Activated CD4-positive, alpha-beta T cell treated with anti-CD3 and anti-CD28 coated beads for 36 hours (primary cell): ENCODE measurements around the gene LENG9. TPM values are rescaled to one million over a fixed set of nuclear protein-coding genes. Genes with fewer than 3 reads are reported as not detected.
A peak's percentile ranks its signal among the peaks of the same experiment; 100 is the strongest.
"Not testable (repeated sequence)": the region's sequence is repeated elsewhere in the genome, so short reads cannot be mapped to it uniquely, and the experiment has no call there.

Experiments
- ATAC-seq: fragments of 200-7000 bp; cut with Tn5 transposase; one replicate; pipeline ENCODE4 v1.10.0; 2021; ENCODE audit warnings: mild to moderate bottlenecking, moderate library complexity
- CTCF ChIA-PET: fragments of 350-600 bp; sonication (Branson Sonifier 250); formaldehyde crosslinking; loops from one replicate; lab custom pipeline; 2021; ENCODE audit warnings: antibody characterized with exemption; lab: Charles Lee
- POLR2A ChIA-PET: fragments of 350-600 bp; sonication (Branson Sonifier 250); formaldehyde crosslinking; loops from one replicate; lab custom pipeline; 2021; ENCODE audit warnings: antibody characterized with exemption, inconsistent platforms; lab: Charles Lee
- DNase-seq: peaks from one replicate; pipeline ENCODE4 v3.0.0-alpha.2; 2020
- H3K27ac Mint-ChIP-seq: one replicate; pipeline ENCODE4 v1.8.0; 2021; ENCODE audit warnings: mixed read lengths
- H3K27me3 Mint-ChIP-seq: one replicate; pipeline ENCODE4 v1.8.0; 2021; ENCODE audit warnings: mixed read lengths
- H3K36me3 Mint-ChIP-seq: one replicate; pipeline ENCODE4 v1.8.0; 2021; ENCODE audit warnings: low read depth, mixed read lengths
- H3K4me1 Mint-ChIP-seq: one replicate; pipeline ENCODE4 v1.8.0; 2021; ENCODE audit warnings: mixed read lengths
- H3K4me3 Mint-ChIP-seq: one replicate; pipeline ENCODE4 v1.8.0; 2021; ENCODE audit warnings: mild to moderate bottlenecking, moderate library complexity, mixed read lengths
- H3K9me3 Mint-ChIP-seq: one replicate; pipeline ENCODE4 v1.8.0; 2021; ENCODE audit warnings: low read depth, mixed read lengths
- intact Hi-C, 2 experiments: fragments of 100-400 bp; cut with DNase I in 1 of 2; cut with micrococcal nuclease in 1 of 2; formaldehyde crosslinking; loops; one replicate each; pipeline versions ENCODE4 v1.14.2 to v1.15.1; 2022 to 2024; cut with DNase I, micrococcal nuclease
- total RNA-seq, 2 experiments: library from RNA; stranded (reverse); gene quantifications; one replicate each; pipeline ENCODE4 v1.2.3, GENCODE V29; 2021

The LENG9 gene
- total RNA-seq, 2 experiments from 2014 or later: 5.0 to 5.1 TPM

DNA sequence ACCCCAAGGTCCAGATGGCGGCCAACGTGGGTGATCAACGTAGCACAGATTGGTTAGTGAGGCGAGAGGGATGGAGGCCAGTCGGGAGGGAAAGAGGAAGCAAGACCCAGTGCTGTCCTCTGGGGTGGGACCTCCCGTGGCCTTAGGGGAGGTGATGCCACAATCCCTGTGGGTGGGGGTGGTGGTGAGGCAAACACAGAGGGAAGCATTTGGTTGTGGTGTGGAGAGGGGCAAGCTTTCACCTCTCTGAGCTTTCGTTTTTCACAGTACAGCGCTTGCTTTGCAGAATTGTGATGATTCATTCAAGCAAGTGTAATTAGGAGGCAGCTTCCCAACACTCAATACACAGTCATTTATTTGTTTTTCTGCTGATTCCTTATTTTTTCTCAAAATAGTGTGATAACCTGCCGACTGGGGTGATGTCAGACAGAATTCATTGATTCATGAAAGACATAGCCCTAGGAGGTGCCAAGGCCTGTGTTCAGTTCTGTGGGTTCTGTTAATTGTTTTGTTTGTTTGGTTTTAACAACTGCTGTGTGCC lies 12.2 kb downstream of the LENG9 start:
- DNase-seq (no peak), ATAC-seq (no peak)
- H3K27me3 Mint-ChIP-seq: no peaks in the 10 kb centered on the region
- peaks cover 58% of the 10 kb centered on the region for H3K36me3 Mint-ChIP-seq
- H3K27ac Mint-ChIP-seq: peak overlapping the region; percentile 96
- POLR2A ChIA-PET: interaction anchor here (0.7 kb wide), 1 partner anchor 10 kb away, joined by 3 read pairs; no protein-coding TSS in a partner anchor
- intact Hi-C loops: no loop called here
- H3K4me3 Mint-ChIP-seq: peak overlapping the region; percentile 98
- CTCF ChIA-PET: interaction anchor here (0.9 kb wide), 1 partner anchor 10 kb away, joined by 3 read pairs; no protein-coding TSS in a partner anchor
- no peaks in the 10 kb centered on the region for H3K9me3 Mint-ChIP-seq
- peaks cover 36% of the 10 kb centered on the region for H3K4me1 Mint-ChIP-seq

DNA sequence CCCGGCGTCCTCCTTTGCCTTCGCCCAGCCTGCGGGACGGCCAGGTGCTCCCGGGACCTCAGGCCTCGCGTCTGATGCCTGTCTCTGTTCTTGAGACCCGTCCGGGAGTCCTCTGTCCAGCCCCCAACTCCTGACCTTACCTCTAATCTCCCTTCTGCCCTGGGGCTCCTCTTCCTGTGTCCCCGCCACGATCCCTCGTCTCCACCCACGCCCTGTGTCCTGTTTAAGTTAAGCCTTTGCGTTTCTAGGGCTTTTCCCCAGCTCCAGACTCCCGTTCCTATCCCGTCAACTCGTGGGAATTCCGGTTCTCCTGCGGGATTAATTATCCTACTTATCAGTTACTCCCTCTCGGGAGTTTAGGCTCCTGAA lies 13.9 kb downstream of the LENG9 start:
- Mint-ChIP-seq H3K36me3 (peaks cover 54% of the 10 kb centered on the region), H3K27ac (peak overlapping the region; percentile 96), H3K27me3 (no peaks in the 10 kb centered on the region), H3K4me1 (peaks cover 36% of the 10 kb centered on the region), H3K9me3 (no peaks in the 10 kb centered on the region), H3K4me3 (peak overlapping the region; percentile 98)
- ATAC-seq: no peak
- DNase-seq: no peak
- intact Hi-C loops: loop anchor here (1.0 to 5.0 kb wide), 13 partner anchors 14 to 1863 kb away; partner anchors contain the start of genes CNOT3 (in 2 of the 2), ISOC2 (in 1 of the 2), KMT5C (in 1 of the 2) and LENG9 (in 1 of the 2)
- ChIA-PET CTCF (no interaction called here), POLR2A (interaction anchor here (1.4 to 2.1 kb wide), 2 partner anchors 10 to 12 kb away, joined by 7 to 14 read pairs; no protein-coding TSS in a partner anchor)

DNA sequence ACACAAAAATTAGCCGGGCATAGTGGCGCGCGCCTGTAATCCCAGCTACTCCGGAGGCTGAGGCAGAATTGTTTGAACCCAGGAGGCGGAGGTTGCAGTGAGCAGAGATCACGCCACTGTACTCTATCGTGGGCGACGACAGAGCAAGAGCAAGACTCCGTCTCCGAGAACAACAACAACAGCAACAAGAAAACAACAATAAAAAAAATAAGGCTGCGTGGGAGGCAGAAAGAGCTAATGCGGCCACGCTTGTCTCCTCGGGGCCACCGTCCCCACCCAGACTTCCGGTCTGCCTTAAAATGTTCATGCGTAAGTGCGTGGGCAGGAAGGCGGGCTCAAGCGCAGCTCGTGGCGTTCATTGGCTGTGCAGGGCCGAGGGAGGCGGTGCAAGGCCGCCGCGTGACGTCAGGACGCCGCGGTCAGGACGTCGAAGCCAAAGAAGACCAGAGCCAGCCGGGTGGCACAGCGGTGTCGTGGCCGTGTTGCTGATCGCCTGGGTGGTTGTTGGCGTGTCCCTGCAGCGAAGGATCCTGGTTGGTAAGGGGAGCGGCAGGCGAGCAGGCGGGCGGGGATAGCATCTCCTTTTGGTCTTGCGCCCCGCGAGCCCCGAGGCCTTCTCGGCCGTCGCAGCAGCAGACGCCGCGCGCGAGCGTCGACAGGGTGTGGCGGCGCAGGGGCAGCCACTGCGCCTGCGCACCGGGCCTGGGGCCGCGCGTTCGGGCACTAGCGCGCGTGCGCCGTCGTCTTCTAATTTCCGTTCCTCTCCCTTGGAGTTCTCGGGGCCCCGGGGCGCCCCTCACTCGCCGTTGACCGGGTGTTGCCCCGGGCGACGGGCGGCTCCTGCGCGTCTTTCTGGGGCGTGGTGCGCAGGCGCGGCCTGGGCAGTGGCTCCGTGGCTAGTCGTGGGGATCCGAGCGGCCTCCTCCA lies 14.5 kb downstream of the LENG9 start, which contains the start of gene LENG8:
Gene LENG8, plus strand, starts transcription at position 426 of the 927 bp plus-strand sequence. CDS start 2,146 bp downstream, outside the sequence.
- POLR2A ChIA-PET: interaction anchor here (0.6 to 2.1 kb wide), 11 partner anchors 11 to 1551 kb away, joined by 3 to 18 read pairs (median 4); partner anchors contain the start of gene LENG9
- H3K36me3 Mint-ChIP-seq: peaks cover 53% of the 10 kb centered on the region
- no peaks in the 10 kb centered on the region for H3K9me3 Mint-ChIP-seq

DNA sequence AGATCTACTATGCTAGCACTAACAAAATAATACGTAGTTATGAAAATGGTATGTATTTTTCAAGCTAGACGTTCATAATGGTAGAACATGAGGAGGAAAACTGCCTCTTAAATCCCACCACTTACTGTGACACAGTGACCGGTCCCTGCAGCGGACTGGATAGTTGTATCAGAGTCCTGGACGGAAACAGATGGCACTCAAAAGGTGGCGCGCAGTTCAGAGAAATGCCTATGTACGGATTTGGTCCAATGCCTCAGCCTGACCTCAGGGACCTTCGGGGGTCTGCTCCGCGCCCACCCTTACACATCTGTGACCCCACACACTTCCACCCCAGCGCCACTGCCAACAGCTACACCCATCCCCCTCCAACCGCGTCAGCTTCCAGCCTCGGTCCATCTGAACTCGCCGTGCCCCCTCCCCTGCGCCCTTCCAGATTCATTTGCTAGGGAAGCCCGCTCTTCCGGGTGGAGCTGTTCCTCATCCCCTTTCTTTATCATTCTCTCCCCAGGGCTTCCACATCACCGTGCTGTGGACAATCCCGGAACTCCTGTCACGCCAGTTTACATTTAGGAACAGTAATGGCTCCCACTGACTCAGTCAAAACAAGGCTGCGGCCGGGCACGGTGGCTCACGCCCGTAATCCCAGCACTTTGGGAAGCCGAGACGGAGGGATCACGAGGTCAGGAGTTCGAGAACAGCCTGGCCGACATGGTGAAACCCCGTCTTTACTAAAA lies 15.4 kb downstream of the LENG9 start:
- CTCF ChIA-PET: interaction anchor here (0.6 to 2.0 kb wide), 11 partner anchors 9 to 1028 kb away, joined by 3 to 10 read pairs (median 3); partner anchors contain the start of genes LENG9 and ZNF628
- intact Hi-C loops: loop anchor here in 1 of 2 experiments (2.0 to 5.0 kb wide), 3 partner anchors 247 to 1864 kb away; partner anchors contain the start of genes KMT5C, RPS9 and ZSCAN5A
- H3K9me3 Mint-ChIP-seq: no peaks in the 10 kb centered on the region

More for the DNA sequence above, 14.5 kb downstream of the LENG9 start, which contains the start of gene LENG8:
- DNase-seq (peak; percentile 98), ATAC-seq (peak; percentile 92)
- Mint-ChIP-seq H3K27ac (peak within 1 kb of the TSS; percentile 98), H3K27me3 (no peaks in the 10 kb centered on the region), H3K4me3 (peak within 1 kb of the TSS; percentile 98), H3K4me1 (peaks cover 36% of the 10 kb centered on the region)
- CTCF ChIA-PET: interaction anchor here (0.6 to 2.0 kb wide), 9 partner anchors 10 to 1028 kb away, joined by 3 to 10 read pairs (median 3); partner anchors contain the start of genes LENG9 and ZNF628
- intact Hi-C loops: loop anchor here (1.0 to 5.0 kb wide), 13 partner anchors 14 to 1863 kb away; partner anchors contain the start of genes CNOT3 (in 2 of the 2), ISOC2 (in 1 of the 2), KMT5C (in 1 of the 2) and LENG9 (in 1 of the 2)

DNA sequence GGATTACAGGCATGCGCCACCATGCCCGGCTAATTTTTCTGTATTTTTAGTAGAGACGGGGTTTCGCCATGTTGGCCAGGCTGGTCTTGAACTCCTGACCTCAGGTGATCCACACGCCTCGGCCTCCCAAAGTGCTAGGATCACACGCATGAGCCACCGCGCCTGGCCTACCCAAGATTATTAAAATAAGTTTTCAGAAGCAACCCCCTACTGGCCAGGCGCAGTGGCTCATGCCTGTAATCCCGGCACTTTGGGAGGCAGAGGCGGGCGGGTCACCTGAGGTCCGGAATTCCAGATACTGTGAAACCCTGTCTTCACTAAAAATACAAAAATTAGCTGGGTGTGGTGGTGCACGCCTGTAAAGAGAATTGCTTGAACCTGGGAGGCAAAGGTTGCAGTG lies 17.2 kb downstream of the LENG9 start:
- Mint-ChIP-seq H3K36me3 (peaks cover 39% of the 10 kb centered on the region), H3K4me1 (peaks cover 27% of the 10 kb centered on the region)
- intact Hi-C loops: loop anchor here in 1 of 2 experiments (5.0 kb wide), 1 partner anchor 1866 kb away; the partner anchor contains the start of gene ZSCAN5A
- H3K4me3 Mint-ChIP-seq, H3K27ac Mint-ChIP-seq, POLR2A ChIA-PET, ATAC-seq, H3K9me3 Mint-ChIP-seq, DNase-seq, H3K27me3 Mint-ChIP-seq: not testable (repeated sequence)
- CTCF ChIA-PET: interaction anchor here (1.2 kb wide), 1 partner anchor 55 kb away, joined by 3 read pairs; no protein-coding TSS in a partner anchor

More for the DNA sequence above, 15.4 kb downstream of the LENG9 start:
- peak; percentile 37 for ATAC-seq
- H3K27ac Mint-ChIP-seq: peak overlapping the region; percentile 98
- H3K27me3 Mint-ChIP-seq: no peaks in the 10 kb centered on the region
- H3K4me3 Mint-ChIP-seq: peak overlapping the region; percentile 98
- POLR2A ChIA-PET: interaction anchor here (0.7 to 2.1 kb wide), 9 partner anchors 11 to 1550 kb away, joined by 3 to 18 read pairs (median 4); partner anchors contain the start of gene LENG9
- H3K4me1 Mint-ChIP-seq: peaks cover 36% of the 10 kb centered on the region
- DNase-seq: peak; percentile 65
- H3K36me3 Mint-ChIP-seq: peaks cover 47% of the 10 kb centered on the region

DNA sequence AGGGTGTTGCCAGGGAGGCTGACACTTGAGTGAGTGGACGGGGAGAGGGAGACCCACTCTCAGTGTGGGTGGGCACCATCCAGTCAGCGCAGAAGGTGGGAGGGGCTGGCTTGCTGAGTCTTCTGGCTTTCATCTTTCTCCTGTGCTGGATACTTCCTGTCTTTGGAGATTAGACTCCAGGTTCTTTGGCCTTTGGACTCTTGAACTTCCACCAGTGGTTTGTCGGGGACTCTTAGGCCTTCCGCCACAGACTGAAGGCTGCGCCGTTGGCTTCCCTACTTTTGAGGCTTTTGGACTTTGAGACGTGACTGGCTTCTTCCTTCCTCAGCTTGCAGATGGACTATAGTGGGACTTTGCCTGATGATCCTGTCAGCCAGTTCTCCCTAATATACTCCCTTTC lies 18.8 kb downstream of the LENG9 start:
- intact Hi-C loops: loop anchor here in 1 of 2 experiments (5.0 kb wide), 1 partner anchor 1868 kb away; the partner anchor contains the start of gene ZSCAN5A
- no peaks in the 10 kb centered on the region for H3K27me3 Mint-ChIP-seq
- peaks cover 14% of the 10 kb centered on the region for H3K4me1 Mint-ChIP-seq
- no peak overlapping the region for H3K4me3 Mint-ChIP-seq
- ChIA-PET CTCF (no interaction called here), POLR2A (no interaction called here)
- ATAC-seq: no peak
- DNase-seq: no peak
- H3K27ac Mint-ChIP-seq: no peak overlapping the region
- H3K36me3 Mint-ChIP-seq: peaks cover 29% of the 10 kb centered on the region
- H3K9me3 Mint-ChIP-seq: no peaks in the 10 kb centered on the region

DNA sequence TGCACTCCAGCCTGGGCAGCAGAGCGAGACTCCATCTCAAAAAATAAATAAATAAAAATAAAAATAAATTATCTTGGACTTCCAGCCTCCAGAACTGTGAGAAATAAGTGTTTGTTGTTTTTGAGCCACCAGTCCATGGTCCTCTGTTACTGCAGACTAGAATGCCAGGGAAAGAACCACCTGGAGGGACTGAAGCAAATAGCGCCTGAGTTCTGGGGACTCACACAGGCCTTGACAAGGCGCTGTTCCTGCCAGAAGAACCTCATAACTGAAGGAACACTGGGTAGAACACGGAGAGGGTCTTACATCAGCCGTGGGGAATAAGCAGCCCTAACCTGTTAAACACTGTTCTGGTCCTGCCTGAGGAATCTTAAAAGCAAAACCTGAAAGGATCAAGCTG lies 22.9 kb downstream of the LENG9 start:
- H3K4me1 Mint-ChIP-seq: peaks cover 9% of the 10 kb centered on the region
- intact Hi-C loops: no loop called here
- no peak for ATAC-seq
- H3K27me3 Mint-ChIP-seq: no peaks in the 10 kb centered on the region
- no peak overlapping the region for H3K4me3 Mint-ChIP-seq
- no peak overlapping the region for H3K27ac Mint-ChIP-seq
- ChIA-PET POLR2A (no interaction called here), CTCF (interaction anchor here (1.0 kb wide), 1 partner anchor 175 kb away, joined by 3 read pairs; no protein-coding TSS in a partner anchor)
- H3K36me3 Mint-ChIP-seq: peaks cover 29% of the 10 kb centered on the region
- H3K9me3 Mint-ChIP-seq: no peaks in the 10 kb centered on the region
- DNase-seq: no peak

DNA sequence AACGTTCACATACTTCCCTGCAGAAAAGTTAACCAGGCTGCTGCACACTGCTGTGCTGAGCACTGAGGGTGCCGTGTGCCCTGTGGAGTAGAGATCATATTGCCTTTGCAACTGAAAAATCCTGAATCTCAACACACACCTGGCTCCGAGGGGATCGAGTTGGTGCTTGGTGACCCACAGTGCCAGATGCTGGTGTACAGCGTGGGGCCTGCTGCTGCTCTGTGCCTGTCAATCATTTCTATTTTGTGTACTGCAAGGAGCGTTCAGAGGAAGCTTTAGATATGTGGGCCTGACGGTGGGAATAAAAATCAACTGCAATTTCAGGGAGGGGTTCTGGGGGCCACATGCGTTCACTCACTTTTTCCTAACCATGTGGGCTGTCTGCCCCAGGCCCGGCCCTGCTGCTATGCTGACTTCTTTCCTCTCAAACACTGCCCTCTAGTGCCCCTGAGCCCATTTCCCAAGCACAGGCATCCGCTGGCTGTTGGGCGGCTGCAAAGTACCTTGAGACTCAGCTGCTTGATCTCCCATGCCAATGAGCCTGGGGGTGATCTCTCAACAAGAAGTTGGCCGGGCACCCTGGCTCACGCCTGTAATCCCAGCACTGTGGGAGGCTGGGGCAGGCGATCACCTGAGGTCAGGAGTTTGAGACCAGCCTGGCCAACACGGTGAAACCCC lies 24.3 kb downstream of the LENG9 start:
- Mint-ChIP-seq H3K27me3 (no peaks in the 10 kb centered on the region), H3K27ac (no peak overlapping the region), H3K36me3 (peaks cover 22% of the 10 kb centered on the region), H3K4me3 (no peak overlapping the region), H3K4me1 (peaks cover 16% of the 10 kb centered on the region), H3K9me3 (no peaks in the 10 kb centered on the region)
- CTCF ChIA-PET: interaction anchor here (1.0 to 2.4 kb wide), 6 partner anchors 9 to 173 kb away, joined by 3 to 10 read pairs (median 4); partner anchors contain the start of genes LENG8, LENG9 and TTYH1
- POLR2A ChIA-PET: no interaction called here
- intact Hi-C loops: no loop called here
- peak; percentile 66 for DNase-seq
- peak; percentile 80 for ATAC-seq

DNA sequence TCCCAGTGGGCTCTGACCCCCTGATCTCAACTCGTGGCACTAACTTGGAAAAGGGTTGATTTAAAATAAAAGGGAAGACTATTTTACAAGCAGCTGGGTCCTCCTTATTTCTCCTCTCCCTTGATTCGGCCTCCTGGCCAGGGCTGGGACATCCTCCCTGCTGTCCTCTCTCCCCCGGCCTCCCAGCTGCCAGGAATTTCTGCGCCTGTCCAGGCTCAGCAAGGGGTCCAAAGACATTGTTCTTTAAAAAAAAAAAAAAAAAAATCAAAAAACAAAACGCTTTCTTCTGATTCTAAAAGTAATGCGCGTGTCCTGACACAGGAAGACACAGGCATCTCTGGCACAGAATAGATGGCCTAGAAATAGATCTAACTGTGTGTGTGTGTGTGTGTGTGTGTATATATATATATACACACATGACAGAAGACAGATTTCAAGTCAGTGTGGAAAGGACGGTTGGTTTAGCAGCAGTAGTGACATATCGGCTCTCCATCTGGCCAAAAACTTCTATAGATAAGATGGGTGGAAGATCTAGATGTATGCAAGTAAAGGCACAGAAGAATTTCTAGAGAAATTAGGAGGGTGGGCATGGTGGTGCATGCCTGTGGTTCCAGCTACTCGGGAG lies 26.8 kb downstream of the LENG9 start:
- Mint-ChIP-seq H3K27me3 (no peaks in the 10 kb centered on the region), H3K4me1 (peaks cover 14% of the 10 kb centered on the region)
- CTCF ChIA-PET: interaction anchor here (1.2 kb wide), 1 partner anchor 168 kb away, joined by 3 read pairs; no protein-coding TSS in a partner anchor

More for the DNA sequence above, 26.8 kb downstream of the LENG9 start:
- DNase-seq (no peak), ATAC-seq (no peak)
- H3K4me3 Mint-ChIP-seq: no peak overlapping the region
- no peaks in the 10 kb centered on the region for H3K9me3 Mint-ChIP-seq
- H3K36me3 Mint-ChIP-seq: peaks cover 11% of the 10 kb centered on the region
- intact Hi-C loops: no loop called here
- H3K27ac Mint-ChIP-seq: no peak overlapping the region
- POLR2A ChIA-PET: no interaction called here
